CMK (cell line): ENCODE measurements around the gene LARP4B.

ENCODE experiments used
- DNase-seq: peaks from one replicate; pipeline ENCODE4 v3.0.0-alpha.2; 2010; ENCODE audit warnings: low read depth

Gene LARP4B

DNA sequence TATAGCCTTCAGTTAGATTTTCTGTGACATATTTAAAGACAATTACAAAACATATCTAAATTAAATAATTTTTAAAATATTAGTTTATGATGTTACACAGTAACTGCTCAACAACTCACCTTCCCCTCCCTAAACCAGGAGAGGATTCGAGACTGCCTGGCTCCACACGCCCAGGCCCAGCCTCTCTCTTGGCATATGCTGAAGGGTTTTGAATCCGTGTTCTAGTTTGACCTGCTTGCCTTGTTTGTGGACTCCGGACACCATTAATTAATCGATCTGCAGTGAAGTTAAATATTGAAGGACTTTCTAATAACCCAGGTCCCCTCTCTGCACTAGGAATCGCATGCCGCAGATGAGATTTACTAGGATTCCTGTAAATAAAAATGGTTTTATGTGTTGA is 106.6 kb downstream of the LARP4B start:
- DNase-seq: no peak

DNA sequence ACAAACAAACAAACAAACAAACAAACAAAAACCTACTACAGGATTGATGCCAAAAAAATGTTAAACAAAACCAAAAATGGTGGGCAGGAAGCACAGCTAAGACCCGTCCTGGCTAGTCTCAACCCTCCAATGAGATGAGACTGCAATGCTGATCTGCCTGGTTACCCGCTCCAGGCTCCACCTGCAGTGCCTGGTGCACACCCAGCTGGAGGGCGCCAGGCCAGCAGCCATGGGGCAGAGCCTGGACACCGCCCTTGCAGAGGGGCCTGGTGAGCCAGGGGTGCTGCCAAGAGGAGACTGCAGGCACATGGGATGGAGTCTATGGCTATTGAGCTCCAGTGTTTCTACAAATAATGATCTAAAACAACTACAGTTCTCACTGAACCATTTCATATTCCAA is 107.0 kb downstream of the LARP4B start:
- no peak for DNase-seq

DNA sequence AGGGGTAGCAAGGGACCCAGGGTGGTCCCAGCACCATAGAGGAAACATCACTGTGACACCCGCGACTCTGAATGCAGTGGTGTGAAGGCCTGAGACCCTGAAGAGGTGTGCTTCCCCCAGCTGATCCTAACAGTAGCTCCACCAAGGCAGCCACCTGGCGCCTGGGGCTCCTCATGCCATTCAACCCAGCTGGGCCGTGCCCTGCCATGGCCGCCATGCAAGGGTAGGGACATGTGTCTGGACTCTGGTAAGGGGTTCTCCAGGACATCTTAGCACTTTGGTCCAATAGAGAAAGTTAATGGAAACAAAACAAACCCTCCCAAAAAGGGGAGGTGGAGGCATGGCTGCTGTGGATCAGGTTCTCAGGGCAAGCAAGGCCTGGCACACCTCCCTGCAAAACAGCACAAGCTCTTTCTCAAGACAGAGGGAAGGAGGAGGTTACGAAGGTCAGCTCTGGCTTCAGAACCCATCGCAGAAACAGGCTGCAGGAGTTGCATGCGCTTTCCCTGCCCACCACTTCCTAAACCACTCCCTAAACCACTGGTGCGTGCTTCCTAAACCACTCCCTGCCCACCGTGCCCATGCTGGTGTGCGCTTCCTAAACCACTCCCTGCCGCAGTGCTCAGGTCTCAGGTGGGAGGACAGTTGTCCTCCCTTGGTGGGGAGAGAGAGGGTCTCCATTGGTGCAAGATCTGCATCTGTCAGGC is 108.7 kb downstream of the LARP4B start:
- DNase-seq: no peak

DNA sequence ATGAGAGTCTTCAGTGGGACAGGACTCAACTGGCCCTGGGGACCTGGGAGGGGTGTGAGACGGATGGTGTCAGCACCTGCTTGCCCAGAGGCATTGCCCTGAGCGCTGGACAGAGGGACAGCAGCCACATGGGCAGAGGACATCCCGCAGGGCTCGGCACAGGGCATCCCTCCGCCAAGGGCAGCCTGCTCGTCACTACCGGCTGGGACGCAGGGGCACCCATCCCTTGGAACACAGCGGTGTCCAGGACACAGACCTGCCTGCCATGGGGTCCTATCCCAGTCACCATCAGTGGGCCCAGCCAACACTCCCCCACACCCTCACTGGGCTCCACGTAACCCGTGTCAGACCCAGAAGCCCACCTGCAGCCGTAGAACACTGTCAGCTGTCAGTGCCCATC is 109.3 kb downstream of the LARP4B start:
- DNase-seq: no peak

DNA sequence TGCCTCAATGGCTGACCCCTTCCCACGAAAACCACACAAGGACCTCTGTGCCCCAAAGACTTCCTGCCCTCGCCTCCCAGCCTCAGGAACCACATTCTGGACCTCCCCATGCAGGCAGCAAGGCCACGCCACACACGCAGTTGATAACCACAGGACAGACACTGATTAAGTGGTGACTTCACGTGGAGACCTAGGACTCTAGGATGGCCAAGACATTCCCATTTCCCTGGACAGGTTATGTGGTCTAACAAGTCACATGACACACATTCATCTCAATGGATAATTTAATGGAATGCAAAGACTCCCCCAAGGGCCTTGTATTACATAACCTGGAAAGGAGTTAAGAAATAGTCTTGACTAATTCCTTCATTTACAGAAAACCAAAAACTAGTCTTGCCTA is 110.2 kb downstream of the LARP4B start:
- DNase-seq: no peak

DNA sequence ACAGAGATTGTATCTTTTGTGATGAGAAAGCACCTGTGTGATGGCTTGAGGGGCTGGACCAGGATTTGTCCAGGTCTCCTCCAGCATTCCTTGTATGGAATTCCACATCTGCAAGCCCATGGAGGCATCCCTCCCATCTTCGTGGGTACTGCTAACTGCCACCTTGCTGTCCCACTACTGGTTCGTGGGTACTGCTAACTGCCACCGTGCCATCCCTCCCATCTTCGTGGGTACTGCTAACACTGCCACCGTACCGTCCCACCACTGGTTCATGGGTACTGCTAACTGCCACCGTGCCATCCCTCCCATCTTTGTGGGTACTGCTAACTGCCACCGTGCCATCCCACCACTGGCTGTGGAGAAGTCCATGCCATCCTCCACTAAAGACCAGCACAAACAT is 111.7 kb downstream of the LARP4B start:
- no peak for DNase-seq

DNA sequence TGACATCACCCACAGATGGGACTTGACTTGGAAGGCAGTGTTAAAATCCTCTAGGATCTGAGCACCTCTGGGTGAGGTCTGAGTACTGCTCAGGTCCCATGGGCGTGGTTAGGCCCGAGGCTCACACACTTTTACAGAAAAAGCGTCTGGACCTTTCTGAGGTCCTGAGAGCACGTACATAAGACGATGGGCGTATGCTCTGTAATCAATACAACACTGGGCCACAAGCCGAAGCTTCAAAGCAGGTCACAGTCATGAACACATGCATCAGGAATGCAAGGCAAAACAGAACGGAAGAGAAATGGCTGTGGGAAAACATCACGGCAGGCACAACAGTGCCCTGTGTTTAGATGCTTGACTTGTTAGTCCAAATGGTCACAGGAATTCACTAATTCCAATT is 112.2 kb downstream of the LARP4B start:
- DNase-seq: no peak

DNA sequence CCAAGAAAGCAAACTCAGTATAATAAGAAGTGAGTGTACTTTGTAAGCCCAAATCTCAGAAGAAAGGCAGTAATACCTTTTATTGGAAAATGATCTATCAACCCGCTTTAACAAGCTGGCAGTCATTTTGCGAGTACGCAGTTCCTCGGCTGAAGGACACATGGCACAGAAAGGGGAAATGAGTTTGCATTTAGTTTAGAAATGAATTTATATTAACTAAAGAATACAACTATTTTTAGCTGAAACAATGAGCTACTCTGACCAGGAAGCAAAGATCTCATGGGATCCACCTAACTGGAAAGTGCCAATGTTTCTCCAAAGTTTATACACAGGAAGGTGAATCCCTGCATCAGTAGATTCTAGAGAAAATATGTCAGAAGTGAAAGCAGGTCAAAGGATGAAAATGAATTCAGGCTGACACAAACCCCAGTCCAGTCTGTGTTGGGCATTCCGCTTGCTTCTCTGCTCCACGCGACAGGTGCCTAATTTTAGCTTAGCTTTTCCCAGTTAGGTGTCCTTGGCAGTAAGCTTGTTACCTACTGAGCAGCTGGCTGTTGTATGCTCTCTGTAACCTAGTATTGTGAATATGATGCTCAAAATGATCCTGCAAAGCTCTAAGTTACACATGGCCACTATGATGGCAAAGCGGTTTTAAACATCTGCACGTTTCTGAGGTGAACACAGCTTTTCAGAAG is 112.8 kb downstream of the LARP4B start:
- DNase-seq: no peak

DNA sequence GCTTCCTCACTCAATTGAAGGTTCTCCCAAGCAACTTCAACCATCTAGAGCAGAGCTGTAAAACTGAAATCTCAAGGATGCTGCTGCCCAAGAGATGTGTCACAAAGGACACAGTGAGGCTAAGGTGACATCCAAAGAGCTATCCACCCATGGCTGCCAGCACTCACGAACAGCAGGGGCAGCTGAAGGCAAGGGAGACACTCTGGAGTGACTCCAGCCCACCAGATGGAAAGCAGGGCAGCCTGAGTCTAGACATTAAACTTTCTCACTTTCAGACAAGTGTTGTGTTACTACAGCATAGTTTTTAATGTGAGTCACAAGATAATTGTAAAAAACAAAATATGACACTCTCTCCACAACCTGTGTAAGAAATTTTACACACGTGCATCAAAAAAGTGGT is 113.5 kb downstream of the LARP4B start:
- DNase-seq: no peak

DNA sequence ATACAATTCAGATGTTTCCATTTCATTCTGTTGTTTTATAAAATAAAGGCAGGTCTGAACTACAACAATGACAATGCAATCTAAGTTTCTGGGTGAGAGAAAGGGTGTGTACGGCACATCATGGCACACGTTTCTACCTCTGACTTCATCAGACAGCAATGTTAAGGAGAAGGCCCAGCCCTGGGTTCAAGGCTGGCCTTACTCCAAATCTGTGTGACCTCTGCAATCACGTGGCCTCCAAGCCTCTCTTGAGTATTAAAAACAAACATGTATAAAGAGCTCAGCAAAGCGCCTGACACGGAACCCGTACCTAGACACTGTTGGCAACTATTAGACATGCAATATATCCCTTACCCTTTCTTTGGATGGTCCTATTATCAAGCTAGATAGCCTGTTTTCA is 114.1 kb downstream of the LARP4B start:
- no peak for DNase-seq

DNA sequence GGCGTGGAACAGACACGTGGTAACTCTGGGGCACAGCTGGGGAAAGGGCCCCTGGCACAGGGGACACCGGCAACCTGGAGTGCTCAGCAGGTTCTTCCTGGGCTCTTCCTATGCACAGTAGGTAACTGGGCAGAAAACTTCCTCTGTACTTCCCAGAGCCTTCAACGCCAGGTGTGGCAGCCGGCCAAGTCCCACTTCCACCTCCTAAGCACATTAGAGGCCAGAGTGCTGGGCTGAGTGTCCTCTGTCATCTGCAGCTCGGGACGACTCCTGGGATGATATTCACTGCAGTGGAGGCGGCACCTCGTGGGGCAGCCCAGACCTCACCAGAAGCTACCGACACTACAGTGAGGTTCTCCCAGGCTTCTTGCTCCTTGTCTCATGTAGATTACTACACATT is 114.5 kb downstream of the LARP4B start:
- DNase-seq: no peak

DNA sequence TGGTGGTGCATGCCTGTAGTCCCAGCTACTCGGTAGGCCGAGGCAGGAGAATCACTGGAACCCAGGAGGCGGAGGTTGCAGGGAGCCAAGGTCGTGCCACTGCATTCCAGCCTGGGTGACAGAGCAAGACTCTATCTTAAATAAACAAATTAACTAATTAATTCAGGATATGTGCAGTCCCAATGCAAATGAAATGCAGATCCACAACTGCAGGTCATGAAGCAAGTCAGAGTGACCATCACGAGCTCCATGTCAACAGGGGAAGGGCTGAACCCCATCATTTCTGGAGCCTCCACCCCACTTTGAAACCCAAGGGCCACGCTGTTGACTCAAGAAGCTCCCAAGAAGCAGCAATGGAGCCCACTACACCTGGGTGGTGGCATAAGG is 115.4 kb downstream of the LARP4B start:
- no peak for DNase-seq

DNA sequence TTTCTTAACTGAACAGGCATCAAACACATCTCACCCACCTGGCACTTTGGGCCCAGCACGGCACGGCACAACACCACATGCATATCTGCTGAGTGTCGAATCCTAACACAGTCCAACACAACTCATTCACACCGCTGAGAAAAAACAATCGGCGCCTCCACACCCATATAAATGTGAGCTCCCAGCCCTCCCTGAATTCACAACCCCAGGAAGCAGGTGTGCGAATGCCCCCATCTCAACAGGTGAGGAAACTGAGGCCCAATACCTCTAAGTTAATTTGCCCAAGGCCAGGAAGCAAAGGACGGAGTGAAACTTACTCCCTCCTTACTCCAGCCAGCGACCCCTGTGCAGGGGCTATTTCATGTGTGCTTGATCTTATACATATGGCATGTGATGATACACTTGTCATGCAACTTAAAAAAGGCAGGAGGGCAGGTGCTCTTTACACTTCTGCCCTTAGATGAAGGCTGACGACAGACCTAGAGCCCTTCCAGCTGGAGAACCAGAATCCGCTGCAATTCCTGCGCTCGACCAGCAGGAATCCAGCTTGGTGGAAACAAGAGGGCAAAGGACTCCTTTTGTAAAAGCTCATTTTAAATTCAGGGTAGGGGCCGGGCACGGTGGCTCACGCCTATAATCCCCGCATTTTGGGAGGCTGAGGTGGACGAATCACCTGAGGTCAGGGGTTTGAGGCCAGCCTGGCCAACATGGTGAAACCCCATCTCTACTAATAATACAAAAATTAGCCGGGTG is 116.0 kb downstream of the LARP4B start:
- no peak for DNase-seq

DNA sequence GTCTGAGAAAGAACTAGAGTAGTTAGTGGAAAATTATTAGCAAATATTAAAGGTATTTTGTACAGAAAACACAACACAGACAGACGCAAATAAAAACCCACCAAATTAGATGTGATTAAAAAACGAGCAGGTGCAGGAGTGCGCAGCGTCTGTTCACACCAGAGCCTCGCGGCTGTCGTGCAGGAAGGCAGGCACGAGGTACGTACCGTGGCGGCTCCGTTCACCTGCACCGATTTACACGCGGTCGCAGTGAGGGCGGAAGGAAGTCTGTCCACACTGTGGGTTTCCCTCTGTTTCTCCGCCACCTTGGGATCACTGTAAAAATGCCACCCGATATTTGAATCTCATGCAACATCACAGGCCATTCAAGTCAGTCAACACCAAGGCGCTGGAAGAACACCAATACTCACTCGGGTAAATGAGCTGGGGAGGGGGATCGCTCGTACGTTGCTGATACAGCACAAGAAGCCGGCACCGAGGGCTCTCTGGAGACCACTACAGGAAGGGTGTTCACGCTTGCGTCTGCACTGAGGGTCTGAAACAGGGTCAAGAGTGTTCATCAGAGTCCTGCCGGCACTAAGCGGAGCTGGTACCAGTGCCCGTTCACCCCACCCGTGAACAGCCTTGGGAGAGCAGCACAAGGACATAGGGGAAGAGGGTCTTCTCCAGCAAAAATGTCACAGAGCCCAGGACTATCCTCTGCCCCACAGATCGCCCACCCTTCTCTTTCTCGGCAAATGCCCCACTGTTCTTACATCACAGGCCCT is 116.8 kb downstream of the LARP4B start:
- no peak for DNase-seq

DNA sequence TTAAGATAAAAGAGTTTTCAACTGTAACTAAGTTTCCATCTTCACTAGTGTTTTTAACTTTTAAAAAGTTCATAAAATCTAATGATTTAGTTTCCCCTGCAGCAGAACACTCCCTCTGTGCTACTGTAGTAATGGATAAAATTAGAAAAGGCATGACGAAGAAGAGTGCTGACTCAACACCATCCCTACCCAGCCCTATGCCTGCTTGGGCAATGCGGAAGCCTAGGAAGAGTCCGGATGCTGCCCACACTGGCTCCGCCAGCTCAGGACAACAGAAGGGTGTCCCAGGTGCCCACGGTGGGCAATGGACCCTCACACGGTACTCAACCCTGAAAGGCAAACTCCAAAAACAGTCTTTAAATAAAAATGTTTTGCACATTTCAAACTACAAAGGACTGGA is 118.2 kb downstream of the LARP4B start:
- DNase-seq: no peak

DNA sequence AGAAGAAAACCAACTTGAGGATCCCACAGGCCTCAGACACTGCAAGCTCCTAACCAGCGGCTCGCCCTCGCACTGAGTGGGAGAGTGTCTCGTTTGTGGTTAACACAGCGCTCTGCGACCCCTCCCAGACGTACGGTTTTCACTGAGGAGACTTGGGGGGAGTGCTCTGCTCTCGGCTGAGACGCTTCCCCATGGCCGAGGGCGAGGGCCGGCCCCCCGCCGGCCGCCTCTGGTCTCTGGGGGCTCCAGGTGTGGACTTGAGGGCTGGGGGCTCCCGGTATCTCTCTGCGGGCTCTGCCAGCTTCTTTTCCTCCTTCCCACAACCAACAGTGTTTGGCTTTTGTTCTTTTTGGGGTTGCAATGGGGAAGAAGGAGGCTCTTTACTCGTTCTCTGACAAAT is 118.7 kb downstream of the LARP4B start:
- no peak for DNase-seq

DNA sequence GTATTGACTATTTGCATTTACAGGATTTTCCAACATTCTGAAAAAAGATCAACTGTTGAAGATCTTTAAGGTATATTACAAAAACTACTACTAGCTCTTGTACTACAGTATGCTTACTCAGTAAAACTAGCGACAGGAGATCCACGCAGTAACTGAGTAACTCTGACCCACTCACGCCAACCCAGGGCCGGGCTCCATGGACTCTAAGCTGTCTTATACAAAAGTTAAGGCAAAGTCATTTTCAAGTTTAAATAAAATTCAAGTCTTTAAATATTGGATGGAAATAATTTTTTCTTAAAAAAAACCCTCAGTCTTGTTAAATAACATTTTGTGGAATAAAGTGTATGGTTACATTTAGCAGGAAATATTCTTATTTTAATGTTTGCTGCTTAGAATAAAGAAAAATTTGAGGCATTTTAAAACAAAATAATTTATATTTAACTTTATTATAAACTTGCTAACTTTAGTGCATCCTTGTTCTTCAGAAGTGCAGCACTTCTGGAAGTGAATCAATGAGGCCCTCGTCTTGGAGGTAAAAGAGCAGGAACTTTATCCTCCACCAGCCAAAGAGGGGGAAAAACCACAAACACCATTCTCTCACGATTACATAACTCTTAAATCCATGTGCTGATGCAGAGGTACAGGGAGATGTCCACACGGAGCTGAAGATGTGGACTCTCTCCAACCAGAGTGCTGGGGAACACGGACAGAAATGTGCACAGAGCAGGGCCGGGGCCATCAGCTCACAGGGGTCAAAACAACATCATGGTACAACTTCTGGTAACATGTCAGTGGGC is 119.9 kb downstream of the LARP4B start:
- DNase-seq: no peak

DNA sequence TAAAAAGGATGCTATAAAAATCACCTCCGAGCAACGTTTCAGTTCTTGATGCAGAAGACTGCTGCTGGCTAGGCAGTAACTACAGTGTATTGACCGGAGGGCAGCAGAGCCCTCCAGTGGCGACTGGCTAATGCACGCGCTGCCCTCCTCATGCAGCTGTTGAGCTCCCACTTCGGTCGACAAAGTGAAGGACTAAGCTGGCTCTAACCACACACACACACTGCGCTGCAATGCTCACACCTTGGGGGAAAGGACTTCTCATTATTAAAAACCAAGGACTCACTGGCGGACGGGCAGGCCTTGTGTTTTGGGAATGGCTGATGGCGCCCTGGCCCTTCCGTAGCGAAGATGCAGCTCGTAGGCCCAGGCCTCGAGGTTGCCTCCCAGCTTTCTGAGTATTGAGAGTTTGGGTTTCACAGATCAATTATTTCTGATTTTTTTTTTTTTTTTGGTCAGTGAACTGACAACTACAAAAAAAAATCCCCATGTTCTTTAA is 121.1 kb downstream of the LARP4B start:
- DNase-seq: no peak

DNA sequence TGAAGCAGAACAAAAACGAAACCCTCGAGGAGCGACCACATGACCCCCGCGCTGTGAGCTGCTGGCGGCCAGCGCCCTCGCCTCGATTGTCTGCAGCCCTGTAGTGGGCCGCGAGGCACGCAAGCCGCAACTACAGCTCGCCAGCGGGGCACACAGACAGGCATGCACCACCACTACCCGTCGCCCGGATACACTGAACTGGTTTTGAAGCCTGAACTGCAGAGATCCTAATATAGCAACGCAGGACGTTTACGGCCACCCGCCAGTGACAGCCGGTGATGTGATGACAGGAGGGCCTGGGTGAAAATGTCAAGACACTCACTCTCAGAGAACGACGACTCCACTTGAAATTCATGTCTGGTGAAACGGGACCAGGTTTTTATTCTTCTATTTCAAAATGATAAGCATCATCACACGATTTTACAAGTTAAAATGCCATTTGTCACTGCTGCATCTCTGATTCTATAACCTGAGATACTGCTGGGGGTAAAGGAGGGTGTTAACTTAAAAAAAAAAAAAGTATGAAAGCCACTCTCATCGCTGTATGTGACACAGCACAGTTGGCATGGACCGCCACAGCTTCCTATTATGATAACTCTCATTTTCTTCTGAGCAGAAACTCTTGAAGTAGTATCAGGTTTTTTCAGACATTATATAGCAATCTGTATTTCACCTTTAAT is 121.7 kb downstream of the LARP4B start:
- DNase-seq: no peak

DNA sequence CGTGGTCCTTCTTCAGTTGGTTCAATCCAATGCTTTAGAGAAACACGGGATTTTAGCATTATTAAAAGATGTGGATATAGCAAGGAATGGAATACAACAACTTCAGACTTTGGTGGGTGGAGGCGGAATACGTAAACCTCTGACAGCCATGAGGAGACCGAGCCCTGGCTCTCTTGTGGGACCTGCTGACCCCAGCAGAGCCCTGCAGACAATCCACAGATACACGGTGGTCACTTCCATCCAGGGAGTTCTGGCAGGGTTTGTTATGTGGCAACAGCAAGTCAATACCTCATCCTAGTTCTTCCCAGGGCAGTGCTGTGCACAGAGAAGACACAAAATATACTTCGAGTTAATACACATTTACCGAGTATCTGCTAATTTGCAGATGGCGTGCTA is 123.5 kb downstream of the LARP4B start:
- DNase-seq: no peak
